ENCODE measurements around the gene SPNS1.

GRCh38 chr16:28984091-28984490 is 9.5 kb downstream of the SPNS1 start:
- TF ChIP-seq POLR2A (IDR thresholded peaks at IDR 0.05; ENCODE audit: extremely low read depth, insufficient read length): no peak
- TF ChIP-seq CTCF (IDR thresholded peaks at IDR 0.05; ENCODE audit: low read depth, low read length): no peak
- no peak for TF ChIP-seq MAX (IDR thresholded peaks at IDR 0.05; ENCODE audit: low read depth, low read length)
